ENCODE results near the gene MPDZ. TPM values are rescaled to one million over a fixed set of nuclear protein-coding genes. Genes with fewer than 3 reads are reported as not detected.

The MPDZ gene
- total and polyA plus RNA-seq, 2 of the 13 experiments (the other 11 are each of a cell fraction or from before 2014, with no cell fraction given) = 12.4 to 14.7 TPM

DNA sequence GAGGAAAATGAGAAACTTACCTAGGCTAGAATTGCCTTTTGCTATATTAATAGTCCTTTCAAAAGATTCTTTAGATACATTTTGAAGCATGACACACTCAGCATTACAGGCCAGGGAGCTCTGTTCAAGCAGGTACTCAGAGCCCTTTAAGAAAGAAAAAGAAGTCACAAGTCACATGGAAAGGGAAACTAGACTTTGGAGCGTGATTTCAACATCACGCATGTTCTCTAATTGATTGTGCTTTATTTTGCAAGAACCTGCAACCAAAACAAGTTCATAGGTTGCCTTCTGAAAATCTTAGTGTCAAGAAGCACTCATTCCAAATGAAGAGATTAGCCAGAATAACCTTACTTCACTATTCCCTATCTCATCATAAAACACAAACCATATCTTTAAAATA, 103.8 kb downstream of the MPDZ start:
- intact Hi-C loops (cut with micrococcal nuclease; ENCODE audit: unreplicated experiment) = no loop called here
- BruUV-seq (replicated peaks) = no TSS peak
- FAIRE-seq (peak; percentile 56), ATAC-seq (peak; percentile 79), DNase-seq (ENCODE audit: low spot score) (peak; percentile 57)
- Histone ChIP-seq H3K27ac (ENCODE audit: extremely low read length, insufficient read depth, low read length) (peak overlapping the region; percentile 36), H3K4me3 (replicated peaks in 1 of 3; ENCODE audit: insufficient read depth in 1 of 3, low read depth in 2 of 3, low read length in 3 of 3) (no peak overlapping the region), H2AFZ (ENCODE audit: low read length) (no peak overlapping the region), H3K36me3 (replicated peaks in 1 of 2; ENCODE audit: control insufficient read depth in 1 of 2, insufficient read depth in 2 of 2, low read length in 2 of 2) (no peaks in the 10 kb centered on the region; a peak in 1 of 5 replicates), H3K27me3 (ENCODE audit: control insufficient read depth in 1 of 2, insufficient read depth in 2 of 2, low read length in 2 of 2) (no peaks in the 10 kb centered on the region), H3K4me1 (ENCODE audit: insufficient read depth, low read length) (peaks cover 12% of the 10 kb centered on the region), H3K79me2 (ENCODE audit: insufficient read depth, low read length) (no peaks in the 10 kb centered on the region), H4K20me1 (ENCODE audit: insufficient read depth, low read length) (no peaks in the 10 kb centered on the region), H3K4me2 (ENCODE audit: low read depth, low read length) (peak overlapping the region; percentile 6; the same call in 1 of the 2 replicates), H3K9me3 (ENCODE audit: low read length) (no peaks in the 10 kb centered on the region), H3K9ac (ENCODE audit: insufficient read depth, low read depth, low read length) (no peak overlapping the region)
- WGBS (ENCODE audit: low lambda C conversion rate) = 29% methylated on average over 2 of the region's 2 CpGs
- ChIA-PET POLR2A (no interaction called here), CTCF (ENCODE audit: low intra/inter-chr PET ratio, low total read pairs) (no interaction called here)
- in situ Hi-C loops (cut with HindIII; ENCODE audit: extremely low pct_ligation_motif_present, low pct_unique_long_range_greater_than_20kb) = no loop called here
- no peak for TF ChIP-seq HNRNPLL (IDR thresholded peaks at IDR 0.05; ENCODE audit: low read depth, low read length, poor library complexity, severe bottlenecking)
- TF ChIP-seq ZNF530 (CRISPR knock-in tag; IDR thresholded peaks at IDR 0.05; ENCODE audit: low read depth) = no peak
- no peak for TF ChIP-seq ZC3H4 (CRISPR knock-in tag; IDR thresholded peaks at IDR 0.05; ENCODE audit: borderline replicate concordance)
- no peak for TF ChIP-seq ELK4 (CRISPR knock-in tag; IDR thresholded peaks at IDR 0.05; ENCODE audit: borderline replicate concordance)
- TF ChIP-seq ARNT2 (CRISPR knock-in tag; IDR thresholded peaks at IDR 0.05; ENCODE audit: low read depth) = no peak
- no peak for TF ChIP-seq FOXP1 (IDR thresholded peaks at IDR 0.05)
- peak; percentile 37; the same call in 1 of the 2 replicates for TF ChIP-seq FOXP1 (CRISPR knock-in tag; IDR thresholded peaks at IDR 0.05)
- no peak for TF ChIP-seq ZNF496 (CRISPR knock-in tag; IDR thresholded peaks at IDR 0.05; ENCODE audit: insufficient replicate concordance)
- TF ChIP-seq, protein P1, sequence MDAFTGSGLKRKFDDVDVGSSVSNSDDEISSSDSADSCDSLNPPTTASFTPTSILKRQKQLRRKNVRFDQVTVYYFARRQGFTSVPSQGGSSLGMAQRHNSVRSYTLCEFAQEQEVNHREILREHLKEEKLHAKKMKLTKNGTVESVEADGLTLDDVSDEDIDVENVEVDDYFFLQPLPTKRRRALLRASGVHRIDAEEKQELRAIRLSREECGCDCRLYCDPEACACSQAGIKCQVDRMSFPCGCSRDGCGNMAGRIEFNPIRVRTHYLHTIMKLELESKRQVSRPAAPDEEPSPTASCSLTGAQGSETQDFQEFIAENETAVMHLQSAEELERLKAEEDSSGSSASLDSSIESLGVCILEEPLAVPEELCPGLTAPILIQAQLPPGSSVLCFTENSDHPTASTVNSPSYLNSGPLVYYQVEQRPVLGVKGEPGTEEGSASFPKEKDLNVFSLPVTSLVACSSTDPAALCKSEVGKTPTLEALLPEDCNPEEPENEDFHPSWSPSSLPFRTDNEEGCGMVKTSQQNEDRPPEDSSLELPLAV (CRISPR knock-in tag; conservative IDR thresholded peaks at IDR 0.05; ENCODE audit: low read depth) = no peak
- TF ChIP-seq REL (CRISPR knock-in tag; conservative IDR thresholded peaks at IDR 0.05) = no peak
- no peak for TF ChIP-seq ZBTB1 (CRISPR knock-in tag; IDR thresholded peaks at IDR 0.05; ENCODE audit: borderline replicate concordance)
- TF ChIP-seq NFE2L1 (CRISPR knock-in tag; IDR thresholded peaks at IDR 0.05; ENCODE audit: borderline replicate concordance) = no peak
- no peak for TF ChIP-seq ASH2L (IDR thresholded peaks at IDR 0.05; ENCODE audit: insufficient read length, low read depth, low read length)
- no peak for TF ChIP-seq HOXA9 (CRISPR knock-in tag; IDR thresholded peaks at IDR 0.05; ENCODE audit: borderline replicate concordance)
- no peak for TF ChIP-seq SP1 (IDR thresholded peaks at IDR 0.05)
- no peak for TF ChIP-seq SP1 (CRISPR knock-in tag; IDR thresholded peaks at IDR 0.05)
- no peak for TF ChIP-seq CENPT (CRISPR knock-in tag; IDR thresholded peaks at IDR 0.05; ENCODE audit: low read depth)
- no peak for TF ChIP-seq CBFB (CRISPR knock-in tag; IDR thresholded peaks at IDR 0.05)
- no peak for TF ChIP-seq CHCHD3 (CRISPR knock-in tag; IDR thresholded peaks at IDR 0.05)
- no peak for TF ChIP-seq FIP1L1 (IDR thresholded peaks at IDR 0.05; ENCODE audit: borderline replicate concordance, insufficient read depth, low read depth, low read length)
- no peak for TF ChIP-seq SMYD3 (CRISPR knock-in tag; IDR thresholded peaks at IDR 0.05)
